Measurements from ENCODE around the gene IFT80.

GRCh38 chr3:160319322-160319721 lies 79.7 kb downstream of the IFT80 start:
- TF ChIP-seq POLR2A (IDR thresholded peaks at IDR 0.05) (no peak), CTCF (IDR thresholded peaks at IDR 0.05) (no peak)

All from thyroid gland (tissue), 4 donors.